Naive thymus-derived CD4-positive, alpha-beta T cell (primary cell): Measurements from ENCODE around the gene IREB2. TPM values are rescaled to one million over a fixed set of nuclear protein-coding genes. Genes with fewer than 3 reads are reported as not detected.
A peak's percentile ranks its signal among the peaks of the same experiment; 100 is the strongest.

Experiments used
- ATAC-seq: fragments of 150-1000 bp; cut with Tn5 transposase; 2 replicates; pipeline ENCODE4 v1.10.0; 2021; ENCODE audit warnings: mild to moderate bottlenecking, moderate library complexity
- CTCF ChIA-PET: fragments of 350-600 bp; sonication (Branson Sonifier 250); formaldehyde crosslinking; loops from one replicate; lab custom pipeline; 2021; ENCODE audit warnings: antibody characterized with exemption; lab: Charles Lee
- POLR2A ChIA-PET: fragments of 350-600 bp; sonication (Branson Sonifier 250); formaldehyde crosslinking; loops from one replicate; lab custom pipeline; 2021; ENCODE audit warnings: antibody characterized with exemption, inconsistent platforms; lab: Charles Lee
- DNase-seq, 9 donors: peaks; one replicate each; pipeline versions ENCODE4 v3.0.0 to v3.0.0-alpha.2; 2020 to 2022; ENCODE audit warnings: mixed read lengths in 1 of 9
- H3K27ac ChIP-seq: one replicate; pipeline ENCODE4 v1.7.0; 2013; ENCODE audit warnings: mild to moderate bottlenecking, low read depth, low read length, moderate library complexity
- H3K27me3 ChIP-seq, 2 donors: one replicate each; pipeline ENCODE4 v1.7.0; 2013; ENCODE audit warnings: low read length in 2 of 2, mild to moderate bottlenecking in 2 of 2, moderate library complexity in 2 of 2; ENCODE audit not compliant: control insufficient read depth in 2 of 2, insufficient read depth in 2 of 2
- H3K36me3 ChIP-seq, 3 experiments: 1 replicate in 2 of 3; 2 replicates in 1 of 3; pipeline ENCODE4 v1.7.0; 2013; ENCODE audit warnings: low read length in 3 of 3, mild to moderate bottlenecking in 3 of 3, moderate library complexity in 1 of 3; ENCODE audit not compliant: insufficient read depth in 3 of 3, control insufficient read depth in 2 of 3
- H3K4me1 ChIP-seq, 2 donors: one replicate each; pipeline ENCODE4 v1.7.0; 2013; ENCODE audit warnings: low read length in 2 of 2, mild to moderate bottlenecking in 2 of 2, moderate library complexity in 1 of 2; ENCODE audit not compliant: control insufficient read depth in 2 of 2, insufficient read depth in 2 of 2
- H3K4me3 ChIP-seq: 2 replicates; pipeline ENCODE4 v1.7.0; 2013; ENCODE audit warnings: mild to moderate bottlenecking, low read length
- H3K9me3 ChIP-seq, 3 experiments: 1 replicate in 2 of 3; 2 replicates in 1 of 3; pipeline ENCODE4 v1.7.0; 2013; ENCODE audit warnings: low read length in 3 of 3; ENCODE audit not compliant: control insufficient read depth in 2 of 3
- H3K27ac Mint-ChIP-seq, 9 donors: one replicate each; pipeline ENCODE4 v1.8.0; 2020 to 2022; ENCODE audit warnings: mixed read lengths in 9 of 9, mild to moderate bottlenecking in 8 of 9, moderate library complexity in 5 of 9, inconsistent platforms in 2 of 9
- H3K27me3 Mint-ChIP-seq, 5 donors: one replicate each; pipeline ENCODE4 v1.8.0; 2021 to 2022; ENCODE audit warnings: mixed read lengths in 5 of 5, mild to moderate bottlenecking in 1 of 5
- H3K36me3 Mint-ChIP-seq, 5 donors: one replicate each; pipeline ENCODE4 v1.8.0; 2020 to 2022; ENCODE audit warnings: mixed read lengths in 5 of 5, mild to moderate bottlenecking in 3 of 5, inconsistent platforms in 1 of 5
- H3K4me1 Mint-ChIP-seq, 7 donors: one replicate each; pipeline ENCODE4 v1.8.0; 2020 to 2022; ENCODE audit warnings: mixed read lengths in 7 of 7, mild to moderate bottlenecking in 3 of 7, inconsistent platforms in 1 of 7
- H3K4me3 Mint-ChIP-seq, 10 donors: one replicate each; pipeline ENCODE4 v1.8.0; 2020 to 2022; ENCODE audit warnings: mild to moderate bottlenecking in 10 of 10, mixed read lengths in 10 of 10, moderate library complexity in 6 of 10, inconsistent platforms in 2 of 10
- H3K9me3 Mint-ChIP-seq, 11 donors: one replicate each; pipeline ENCODE4 v1.8.0; 2020 to 2022; ENCODE audit warnings: mixed read lengths in 11 of 11, mild to moderate bottlenecking in 4 of 11, inconsistent platforms in 1 of 11, moderate library complexity in 1 of 11
- intact Hi-C, 2 donors: fragments of 100-400 bp; cut with micrococcal nuclease; formaldehyde crosslinking; loops; one replicate each; pipeline ENCODE4 v1.15.1; 2023
- polyA plus RNA-seq, 2 donors: library from polyadenylated mRNA; unstranded; fragments of 300-500 nt; fragmentation: Illumina TruSeq; gene quantifications; one replicate each; pipeline ENCODE4 v1.2.3, GENCODE V29; 2021
- total RNA-seq, 6 experiments: library from RNA in 5 of 6; stranded (reverse) in 5 of 6; gene quantifications; 1 replicate in 5 of 6; 2 replicates in 1 of 6; pipeline ENCODE4 v1.2.3 and lab custom pipeline; 2021 to 2026

The IREB2 gene
- total and polyA plus RNA-seq, 7 experiments from 2014 or later: 17.6 to 79.8 (median 67.6) TPM

GRCh38 chr15:78419367-78419766 lies 18.6 kb upstream of the IREB2 start:
- Histone ChIP-seq H3K9me3 (no peaks in the 10 kb centered on the region), H3K27me3 (peaks cover 0 to 4% of the 10 kb centered on the region in 2 donors), H3K4me1 (no peaks in the 10 kb centered on the region), H3K4me3 (no peak overlapping the region), H3K27ac (no peak overlapping the region), H3K36me3 (no peaks in the 10 kb centered on the region)
- DNase-seq (no peak), ATAC-seq (no peak)
- Mint-ChIP-seq H3K27ac (no peak overlapping the region), H3K4me1 (peaks cover 0 to 5% (median 4%) of the 10 kb centered on the region in 7 donors), H3K4me3 (no peak overlapping the region), H3K27me3 (peaks cover 5 to 24% (median 5%) of the 10 kb centered on the region in 5 donors), H3K9me3 (peaks cover 0 to 4% (median 0%) of the 10 kb centered on the region in 11 donors), H3K36me3 (no peaks in the 10 kb centered on the region)
- CTCF ChIA-PET: no interaction called here
- intact Hi-C loops: no loop called here
- POLR2A ChIA-PET: no interaction called here

GRCh38 chr15:78420220-78420619 lies 17.8 kb upstream of the IREB2 start:
- peaks cover 5 to 24% (median 8%) of the 10 kb centered on the region in 5 donors for H3K27me3 Mint-ChIP-seq
- H3K4me3 Mint-ChIP-seq: no peak overlapping the region
- H3K36me3 ChIP-seq: no peaks in the 10 kb centered on the region
- peaks cover 0 to 6% (median 5%) of the 10 kb centered on the region in 7 donors for H3K4me1 Mint-ChIP-seq
- ChIA-PET CTCF (no interaction called here), POLR2A (no interaction called here)
- no peaks in the 10 kb centered on the region for H3K36me3 Mint-ChIP-seq
- H3K27ac ChIP-seq: no peak overlapping the region
- peaks cover 0 to 4% (median 0%) of the 10 kb centered on the region in 11 donors for H3K9me3 Mint-ChIP-seq
- no peaks in the 10 kb centered on the region for H3K4me1 ChIP-seq
- no peak overlapping the region for H3K4me3 ChIP-seq
- no peak overlapping the region for H3K27ac Mint-ChIP-seq
- peaks cover 0 to 4% of the 10 kb centered on the region in 2 donors for H3K27me3 ChIP-seq
- no peak for ATAC-seq
- intact Hi-C loops: loop anchor here in 1 of 2 donors (5.0 to 10.0 kb wide), 2 partner anchors 113 to 455 kb away; no protein-coding TSS in a partner anchor
- DNase-seq: no peak
- no peaks in the 10 kb centered on the region for H3K9me3 ChIP-seq

- intact Hi-C loops: loop anchor here in 1 of 2 donors (5.0 to 10.0 kb wide), 2 partner anchors 113 to 456 kb away; no protein-coding TSS in a partner anchor
- ATAC-seq (no peak), DNase-seq (no peak)
- CTCF ChIA-PET: no interaction called here
- Histone ChIP-seq H3K4me3 (no peak overlapping the region), H3K27ac (no peak overlapping the region), H3K36me3 (no peaks in the 10 kb centered on the region), H3K27me3 (peaks cover 0 to 4% of the 10 kb centered on the region in 2 donors), H3K9me3 (no peaks in the 10 kb centered on the region), H3K4me1 (no peaks in the 10 kb centered on the region)
- no peak overlapping the region for H3K4me3 Mint-ChIP-seq
- H3K27me3 Mint-ChIP-seq: peaks cover 5 to 22% (median 10%) of the 10 kb centered on the region in 5 donors
- no peaks in the 10 kb centered on the region for H3K36me3 Mint-ChIP-seq
- peaks cover 5 to 11% (median 9%) of the 10 kb centered on the region in 7 donors for H3K4me1 Mint-ChIP-seq
- H3K27ac Mint-ChIP-seq: no peak overlapping the region
- H3K9me3 Mint-ChIP-seq: peaks cover 0 to 4% (median 0%) of the 10 kb centered on the region in 11 donors
- POLR2A ChIA-PET: no interaction called here
Measured at GRCh38 chr15:78420766-78421165, 17.2 kb upstream of the IREB2 start.

GRCh38 chr15:78421238-78421965 lies 16.6 kb upstream of the IREB2 start:
- no peaks in the 10 kb centered on the region for H3K9me3 ChIP-seq
- no peak for DNase-seq
- ChIA-PET POLR2A (no interaction called here), CTCF (interaction anchor here (0.9 to 1.9 kb wide), 2 partner anchors 16 to 17 kb away, joined by 3 to 8 read pairs; partner anchors contain the start of gene IREB2)
- peaks cover 0 to 4% of the 10 kb centered on the region in 2 donors for H3K27me3 ChIP-seq
- ATAC-seq: no peak
- no peak overlapping the region for H3K27ac ChIP-seq
- no peaks in the 10 kb centered on the region for H3K4me1 ChIP-seq
- Mint-ChIP-seq H3K36me3 (no peaks in the 10 kb centered on the region), H3K9me3 (peaks cover 0 to 4% (median 0%) of the 10 kb centered on the region in 11 donors), H3K27me3 (peaks cover 5 to 17% (median 11%) of the 10 kb centered on the region in 5 donors), H3K4me1 (peaks cover 9 to 18% (median 15%) of the 10 kb centered on the region in 7 donors), H3K4me3 (no peak overlapping the region), H3K27ac (no peak overlapping the region)
- no peaks in the 10 kb centered on the region for H3K36me3 ChIP-seq
- no peak overlapping the region for H3K4me3 ChIP-seq
- intact Hi-C loops: loop anchor here in 1 of 2 donors (5.0 to 10.0 kb wide), 2 partner anchors 114 to 457 kb away; no protein-coding TSS in a partner anchor

- Mint-ChIP-seq H3K27ac (no peak overlapping the region), H3K36me3 (no peaks in the 10 kb centered on the region), H3K4me1 (peaks cover 9 to 19% (median 15%) of the 10 kb centered on the region in 7 donors), H3K9me3 (peaks cover 0 to 4% (median 0%) of the 10 kb centered on the region in 11 donors), H3K27me3 (peaks cover 5 to 17% (median 11%) of the 10 kb centered on the region in 5 donors), H3K4me3 (no peak overlapping the region)
- Histone ChIP-seq H3K27me3 (peaks cover 0 to 4% of the 10 kb centered on the region in 2 donors), H3K36me3 (no peaks in the 10 kb centered on the region), H3K27ac (no peak overlapping the region), H3K9me3 (no peaks in the 10 kb centered on the region), H3K4me1 (no peaks in the 10 kb centered on the region), H3K4me3 (no peak overlapping the region)
- DNase-seq (peak; percentile 34 to 62 (median 54)), ATAC-seq (peak; percentile 94)
- intact Hi-C loops: loop anchor here (1.0 to 10.0 kb wide), 7 partner anchors 114 to 463 kb away; partner anchors contain the start of gene SKIC8 (in 1 of the 2)
- POLR2A ChIA-PET: interaction anchor here (1.0 to 1.2 kb wide), 2 partner anchors 15 to 158 kb away, joined by 4 to 10 read pairs; partner anchors contain the start of genes DNAJA4 and IREB2
- CTCF ChIA-PET: interaction anchor here (0.6 to 1.9 kb wide), 5 partner anchors 9 to 366 kb away, joined by 3 to 8 read pairs (median 4); partner anchors contain the start of gene IREB2
Measured at GRCh38 chr15:78422571-78423340, 15.3 kb upstream of the IREB2 start.

- ATAC-seq: no peak
- Histone ChIP-seq H3K36me3 (no peaks in the 10 kb centered on the region), H3K4me1 (no peaks in the 10 kb centered on the region), H3K4me3 (no peak overlapping the region), H3K27me3 (peaks cover 0 to 4% of the 10 kb centered on the region in 2 donors), H3K9me3 (no peaks in the 10 kb centered on the region), H3K27ac (no peak overlapping the region)
- Mint-ChIP-seq H3K4me1 (peaks cover 9 to 22% (median 15%) of the 10 kb centered on the region in 7 donors), H3K9me3 (no peaks in the 10 kb centered on the region), H3K4me3 (no peak overlapping the region), H3K27me3 (peaks cover 10 to 19% (median 14%) of the 10 kb centered on the region in 5 donors), H3K36me3 (no peaks in the 10 kb centered on the region), H3K27ac (no peak overlapping the region)
- ChIA-PET POLR2A (no interaction called here), CTCF (no interaction called here)
- DNase-seq: no peak
- intact Hi-C loops: loop anchor here in 1 of 2 donors (5.0 to 10.0 kb wide), 2 partner anchors 117 to 460 kb away; no protein-coding TSS in a partner anchor
Measured at GRCh38 chr15:78424673-78425072, 13.3 kb upstream of the IREB2 start.
